Activated T-helper 1 cell treated with Interleukin-2 at 50 U/mL for 16 hours (primary cell): ENCODE data around the gene COX6A1.
"Not testable (repeated sequence)": the region's sequence is repeated elsewhere in the genome, so short reads cannot be mapped to it uniquely, and the experiment has no call there.

Source experiments
- DNase-seq: peaks from one replicate; pipeline ENCODE4 v3.0.0-alpha.2; 2020; ENCODE audit warnings: low read depth

The COX6A1 gene

GRCh38 chr12:120468325-120468820, 30.5 kb downstream of the COX6A1 start:
- no peak for DNase-seq

- peak; percentile 36 for DNase-seq
Measured at GRCh38 chr12:120468821-120469449, 31.0 kb downstream of the COX6A1 start.

- DNase-seq: peak; percentile 98
Measured at GRCh38 chr12:120469450-120470149, 31.7 kb downstream of the COX6A1 start, which contains the start of gene SRSF9. Gene SRSF9 (minus strand): TSS chr12:120469748. CDS start chr12:120469609, 139 bp downstream.

GRCh38 chr12:120470150-120470784, 32.4 kb downstream of the COX6A1 start:
- no peak for DNase-seq

- no peak for DNase-seq
Measured at GRCh38 chr12:120472521-120472920, 34.6 kb downstream of the COX6A1 start.

GRCh38 chr12:120473807-120474615, 36.1 kb downstream of the COX6A1 start:
- no peak for DNase-seq

- no peak for DNase-seq
Measured at GRCh38 chr12:120474616-120474960, 36.7 kb downstream of the COX6A1 start.

- no peak for DNase-seq
Measured at GRCh38 chr12:120475643-120476042, 37.7 kb downstream of the COX6A1 start.

GRCh38 chr12:120479458-120479857, 41.5 kb downstream of the COX6A1 start:
- no peak for DNase-seq

- DNase-seq: no peak
Measured at GRCh38 chr12:120480211-120480610, 42.3 kb downstream of the COX6A1 start.

- no peak for DNase-seq
Measured at GRCh38 chr12:120481022-120481767, 43.3 kb downstream of the COX6A1 start.

- no peak for DNase-seq
Measured at GRCh38 chr12:120483621-120484020, 45.7 kb downstream of the COX6A1 start.

GRCh38 chr12:120485961-120486881, 48.3 kb downstream of the COX6A1 start:
- DNase-seq: no peak

- DNase-seq: not testable (repeated sequence)
Measured at GRCh38 chr12:120487552-120487951, 49.6 kb downstream of the COX6A1 start.

- DNase-seq: no peak
Measured at GRCh38 chr12:120488057-120488640, 50.2 kb downstream of the COX6A1 start.

GRCh38 chr12:120489018-120489417, 51.1 kb downstream of the COX6A1 start:
- DNase-seq: no peak

- no peak for DNase-seq
Measured at GRCh38 chr12:120490325-120490724, 52.4 kb downstream of the COX6A1 start.
